ENCODE measurements around the gene HOXA2. TPM values are rescaled to one million over a fixed set of nuclear protein-coding genes. Genes with fewer than 3 reads are reported as not detected.

Gene HOXA2
- polyA plus RNA-seq, 5 donors, result 16.0 to 23.8 (median 18.1) TPM

DNA sequence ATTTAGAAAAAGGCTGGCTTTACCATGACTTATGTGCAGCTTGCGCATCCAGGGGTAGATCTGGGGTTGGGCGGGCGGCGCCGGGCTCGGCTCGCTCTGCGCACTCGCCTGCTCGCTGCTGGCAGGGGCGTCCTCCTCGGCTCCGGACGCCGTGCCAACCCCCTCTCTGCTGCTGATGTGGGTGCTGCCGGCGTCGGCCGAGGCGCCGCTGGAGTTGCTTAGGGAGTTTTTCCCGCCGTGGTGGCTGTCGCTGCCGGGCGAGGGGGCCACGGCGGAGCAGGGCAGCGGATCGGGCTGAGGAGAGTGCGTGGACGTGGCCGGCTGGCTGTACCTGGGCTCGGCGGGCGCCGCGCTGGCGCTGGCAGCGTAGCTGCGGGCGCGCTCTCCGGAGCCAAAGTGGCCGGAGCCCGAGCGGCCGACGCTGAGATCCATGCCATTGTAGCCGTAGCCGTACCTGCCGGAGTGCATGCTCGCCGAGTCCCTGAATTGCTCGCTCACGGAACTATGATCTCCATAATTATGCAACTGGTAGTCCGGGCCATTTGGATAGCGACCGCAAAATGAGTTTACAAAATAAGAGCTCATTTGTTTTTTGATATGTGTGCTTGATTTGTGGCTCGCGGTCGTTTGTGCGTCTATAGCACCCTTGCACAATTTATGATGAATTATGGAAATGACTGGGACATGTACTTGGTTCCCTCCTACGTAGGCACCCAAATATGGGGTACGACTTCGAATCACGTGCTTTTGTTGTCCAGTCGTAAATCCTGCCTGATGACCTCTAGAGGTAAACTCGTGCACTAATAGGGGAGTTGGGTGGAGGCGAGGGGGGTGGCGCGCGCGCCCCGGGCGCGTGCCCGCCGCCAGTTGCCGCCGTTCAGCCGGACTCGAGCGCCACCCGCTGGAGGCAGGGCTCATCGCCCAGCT, 40.8 kb upstream of the HOXA2 start, which contains the start of gene HOXA5:
Gene HOXA5, minus strand, starts transcription at position 659 of the 927 bp plus-strand sequence. Its CDS starts 74 bp downstream, at position 585.
- DNase-seq, result peak; percentile 91 to 96

DNA sequence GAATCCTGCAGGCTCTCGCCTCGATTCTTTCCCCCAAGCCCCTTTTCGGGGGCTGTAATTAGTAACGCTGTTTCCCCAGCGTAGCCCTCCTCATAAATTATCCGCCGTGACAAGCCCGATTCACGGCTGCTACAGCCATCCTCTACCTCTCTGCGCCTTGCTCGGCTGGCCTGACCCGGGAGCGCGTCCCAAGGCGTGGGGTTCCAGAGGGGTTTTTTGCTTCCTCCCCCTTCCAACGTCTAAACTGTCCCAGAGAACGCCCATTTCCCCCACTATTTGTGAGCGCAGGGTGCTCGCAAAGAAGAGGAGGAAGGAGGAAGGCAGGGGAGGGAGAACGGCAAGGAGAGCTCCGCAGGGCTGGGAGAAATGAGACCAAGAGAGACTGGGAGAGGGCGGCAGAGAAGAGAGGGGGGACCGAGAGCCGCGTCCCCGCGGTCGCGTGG, 40.1 kb upstream of the HOXA2 start:
- DNase-seq, result no peak

- DNase-seq, result peak in 1 of 2 donors; percentile 43
Observed at GRCh38 chr7:27141923-27142579, 39.6 kb upstream of the HOXA2 start.

GRCh38 chr7:27141137-27141922, 38.8 kb upstream of the HOXA2 start:
- DNase-seq, result peak in 1 of 2 donors; percentile 49

DNA sequence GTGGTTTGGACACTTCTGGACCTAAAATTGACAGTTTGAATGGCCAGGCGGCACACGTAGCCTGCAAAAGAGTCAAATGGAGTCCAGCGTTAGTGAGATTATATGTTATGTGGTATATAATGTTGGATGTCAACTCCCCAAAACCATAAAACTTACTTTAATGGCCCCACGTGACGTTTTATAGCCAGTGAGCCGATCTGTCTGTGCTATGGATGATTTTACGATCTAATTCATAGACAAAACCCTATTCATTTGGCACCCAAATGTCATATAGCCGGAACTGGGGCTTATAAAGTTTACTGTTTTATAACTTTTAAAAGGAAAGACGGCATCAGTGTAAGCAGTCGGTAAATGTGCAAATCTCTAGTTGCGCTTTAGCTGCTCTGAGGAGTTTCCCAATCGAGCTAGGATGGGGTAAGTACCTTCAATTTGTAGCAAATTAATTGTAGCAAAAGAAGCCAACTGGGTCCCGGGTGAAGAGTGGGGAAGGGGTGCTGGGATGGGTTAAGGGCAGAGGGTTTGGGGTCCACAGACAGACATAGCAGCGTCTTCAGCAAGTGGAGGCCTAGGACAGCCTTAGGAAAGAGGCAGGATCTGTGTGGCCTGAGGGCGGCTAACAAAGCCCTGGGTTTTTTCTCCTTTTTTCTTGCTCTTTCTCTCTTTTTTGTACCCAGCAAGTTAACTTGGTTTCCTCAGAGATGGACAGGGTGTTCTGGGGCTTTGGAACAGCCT, 37.8 kb upstream of the HOXA2 start:
- DNase-seq, result peak in 1 of 2 donors; percentile 42

DNA sequence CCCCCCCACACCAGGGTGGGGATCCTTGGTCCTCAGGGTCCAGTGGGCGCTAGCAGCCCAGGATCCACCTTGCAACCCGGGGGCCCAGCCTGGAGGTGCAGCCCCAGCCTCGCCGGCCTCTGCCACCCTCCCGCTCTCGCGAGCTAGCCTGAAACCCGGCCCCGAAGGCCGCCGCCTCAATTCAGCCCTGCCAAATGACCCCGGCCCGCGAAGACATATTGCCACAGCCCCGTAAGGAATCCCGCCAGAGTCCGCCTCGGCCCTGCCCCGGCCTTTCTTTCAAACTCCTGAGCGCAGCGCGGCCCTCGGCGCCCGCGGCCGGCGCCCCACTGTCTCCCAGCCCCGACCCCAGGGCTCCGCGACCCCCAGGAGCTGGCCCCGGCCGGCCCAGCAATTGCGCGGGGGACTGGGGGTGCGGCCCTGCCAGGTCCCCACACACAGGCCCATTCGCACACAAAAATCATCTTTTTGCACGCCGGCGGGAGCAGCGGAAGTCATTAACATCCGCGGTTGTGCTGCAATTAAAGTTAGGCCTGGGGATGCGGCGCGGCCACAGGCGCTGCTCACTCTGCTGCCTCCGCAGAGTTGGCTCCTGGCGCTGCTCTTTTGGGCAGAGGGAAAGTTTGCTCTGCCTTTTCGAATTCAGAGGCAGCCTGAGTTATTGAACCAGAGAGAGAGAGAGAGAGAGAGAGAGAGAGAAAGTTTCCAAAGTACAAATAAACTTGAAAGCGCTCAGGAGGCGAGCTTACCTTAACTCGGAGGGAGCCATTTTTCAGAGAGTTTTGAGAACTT, 37.0 kb upstream of the HOXA2 start:
- peak in 1 of 2 donors; percentile 26 for DNase-seq

DNA sequence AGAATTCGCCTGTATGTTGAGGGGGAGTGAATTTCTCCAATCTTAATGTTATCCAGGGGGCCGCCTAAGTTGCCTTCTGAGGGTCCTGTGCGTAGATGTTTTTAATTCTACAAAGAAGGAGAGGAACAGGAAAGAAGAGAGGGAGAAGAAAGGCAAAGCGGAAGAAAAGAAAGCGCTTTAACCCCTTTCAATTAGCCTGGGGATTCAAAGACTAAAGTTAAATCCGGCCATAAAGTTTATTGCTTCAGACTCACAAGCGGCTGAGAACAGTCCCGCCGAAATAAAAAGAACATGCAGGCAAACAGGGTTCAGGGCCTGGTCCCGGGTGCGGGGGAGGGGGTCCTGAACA, 36.5 kb upstream of the HOXA2 start:
- peak in 1 of 2 donors; percentile 38 for DNase-seq

DNA sequence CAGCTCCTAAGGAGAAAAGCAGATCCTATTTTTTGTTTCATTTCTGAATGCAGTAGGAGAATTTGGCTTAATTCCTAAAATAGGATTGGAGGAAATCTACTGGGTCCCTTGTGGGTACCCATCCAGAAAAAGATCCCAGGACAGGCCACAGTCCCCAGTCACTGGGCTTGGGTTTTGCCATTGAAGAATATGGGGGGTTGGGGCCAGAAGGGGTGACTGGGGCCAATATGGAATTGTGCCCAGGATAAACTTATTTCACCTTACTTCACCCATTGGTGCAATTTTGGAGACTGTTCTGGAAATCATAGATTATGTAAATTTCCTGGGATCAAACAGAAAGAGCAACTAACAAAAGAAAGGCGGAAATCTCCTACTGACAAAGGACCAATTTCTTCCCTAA, 36.0 kb upstream of the HOXA2 start:
- DNase-seq, result peak in 1 of 2 donors; percentile 40

DNA sequence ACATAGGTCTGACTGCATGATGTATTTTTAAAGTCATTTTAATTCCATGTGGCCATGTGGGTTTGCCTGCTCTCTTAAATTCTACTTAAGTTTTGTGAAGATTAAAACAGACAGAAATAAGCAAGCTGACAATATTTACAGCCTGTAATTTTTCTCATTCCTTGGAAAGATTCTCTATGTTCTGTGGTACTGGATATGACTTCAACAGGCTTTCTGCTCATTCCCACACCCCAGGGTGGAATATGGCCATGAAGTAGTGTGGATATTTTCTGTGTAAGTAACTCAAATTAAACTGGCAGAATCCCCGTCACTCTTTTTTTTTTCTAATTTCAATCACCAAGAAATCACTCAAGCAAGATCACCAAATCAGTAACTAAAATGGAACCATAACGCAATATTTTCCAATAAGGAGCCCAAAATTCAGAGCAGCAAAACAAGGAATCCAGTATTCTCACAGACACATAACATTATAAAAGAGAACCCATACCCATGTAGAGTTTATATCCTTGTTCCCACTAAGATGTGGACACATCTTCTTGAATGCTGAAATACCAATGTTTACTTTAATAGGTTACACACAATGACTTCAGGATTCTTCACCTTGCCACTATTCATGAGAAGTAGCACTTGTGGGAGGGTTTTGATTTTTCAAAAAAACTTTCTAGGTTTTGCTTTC, 35.3 kb upstream of the HOXA2 start:
- peak in 1 of 2 donors; percentile 40 for DNase-seq

DNA sequence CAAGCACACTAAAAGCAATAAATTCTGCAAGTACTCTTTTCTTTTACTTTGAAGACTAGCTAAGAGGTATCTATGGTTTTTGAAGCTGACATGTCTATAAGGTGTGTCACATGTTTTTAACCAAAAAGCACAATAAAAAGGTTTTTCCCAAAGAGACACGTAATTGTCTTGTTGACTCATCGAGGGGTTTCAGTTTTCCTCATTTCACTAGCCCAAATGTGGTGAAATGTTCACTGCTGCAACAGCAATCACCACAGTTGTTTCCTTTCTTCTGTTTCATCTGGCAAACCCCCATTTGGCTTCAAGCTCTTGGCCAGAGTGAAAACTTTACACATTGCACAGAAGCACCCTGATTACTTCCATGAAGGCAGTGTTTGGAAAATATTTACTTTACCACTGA, 31.9 kb upstream of the HOXA2 start:
- no peak for DNase-seq

DNA sequence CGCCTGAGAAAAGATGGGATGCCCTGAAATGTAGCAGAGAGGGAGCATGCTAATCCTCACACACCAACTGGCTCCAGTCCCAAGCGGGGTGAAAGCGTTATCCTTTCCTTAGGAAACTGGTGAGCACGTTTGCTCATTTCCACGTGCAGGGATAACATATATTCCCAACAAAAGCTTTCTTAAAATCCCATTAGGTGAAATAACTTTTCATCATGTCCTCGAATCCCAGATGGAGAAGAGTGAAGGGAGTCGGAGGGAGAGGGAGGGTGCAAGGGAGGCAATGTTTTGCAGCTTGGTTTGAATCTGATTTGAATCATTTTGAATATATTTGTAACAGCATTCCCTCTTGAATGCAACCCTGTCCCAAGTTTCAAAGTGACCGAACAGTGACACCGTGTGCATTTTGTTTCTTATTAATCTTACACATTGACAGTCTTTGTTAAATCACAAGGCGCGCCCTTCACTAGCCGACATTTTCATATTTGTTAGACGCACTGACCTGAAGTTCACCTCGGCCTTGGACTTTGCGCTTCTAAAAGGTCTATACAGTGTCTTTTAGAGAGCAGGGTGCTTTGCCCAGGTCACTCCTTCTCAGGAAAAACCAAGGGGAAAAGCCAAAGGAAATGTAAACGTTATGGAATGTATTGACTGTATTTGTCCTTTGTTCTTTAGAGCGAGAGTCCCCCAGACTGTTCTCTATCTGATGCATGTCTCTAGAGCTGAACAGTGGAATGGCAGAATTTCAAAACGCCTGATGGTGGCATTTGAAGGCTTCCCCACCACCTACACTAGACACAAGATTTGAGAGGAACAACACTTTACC, 31.1 kb upstream of the HOXA2 start:
- DNase-seq, result no peak

DNA sequence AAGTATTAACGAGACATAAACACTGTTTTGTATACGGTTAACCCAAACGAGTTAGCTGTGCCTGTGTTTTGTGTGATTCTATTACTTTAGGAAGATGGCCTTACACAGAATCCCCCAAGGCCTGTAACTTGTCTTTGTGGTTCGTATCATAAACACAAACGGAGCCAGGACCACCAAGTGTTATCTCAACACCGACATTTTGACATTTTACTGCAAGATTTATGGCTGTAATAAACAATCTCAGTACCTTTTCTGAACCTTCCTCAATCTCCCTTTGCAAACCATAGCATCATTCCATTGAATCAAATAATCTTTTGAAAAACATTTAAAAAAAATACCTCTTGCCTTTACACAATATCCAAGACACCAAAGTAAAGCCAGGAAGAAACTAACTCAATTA, 30.5 kb upstream of the HOXA2 start:
- DNase-seq, result no peak

GRCh38 chr7:27132214-27132613, 29.7 kb upstream of the HOXA2 start:
- DNase-seq, result no peak

GRCh38 chr7:27131390-27131819, 28.9 kb upstream of the HOXA2 start:
- no peak for DNase-seq

GRCh38 chr7:27130540-27131389, 28.3 kb upstream of the HOXA2 start, which contains the start of gene HOXA4:
TSS of gene HOXA4 (minus strand) at chr7:27130757. CDS start at chr7:27130733, 24 bp downstream.
- peak; percentile 91 to 93 for DNase-seq

DNA sequence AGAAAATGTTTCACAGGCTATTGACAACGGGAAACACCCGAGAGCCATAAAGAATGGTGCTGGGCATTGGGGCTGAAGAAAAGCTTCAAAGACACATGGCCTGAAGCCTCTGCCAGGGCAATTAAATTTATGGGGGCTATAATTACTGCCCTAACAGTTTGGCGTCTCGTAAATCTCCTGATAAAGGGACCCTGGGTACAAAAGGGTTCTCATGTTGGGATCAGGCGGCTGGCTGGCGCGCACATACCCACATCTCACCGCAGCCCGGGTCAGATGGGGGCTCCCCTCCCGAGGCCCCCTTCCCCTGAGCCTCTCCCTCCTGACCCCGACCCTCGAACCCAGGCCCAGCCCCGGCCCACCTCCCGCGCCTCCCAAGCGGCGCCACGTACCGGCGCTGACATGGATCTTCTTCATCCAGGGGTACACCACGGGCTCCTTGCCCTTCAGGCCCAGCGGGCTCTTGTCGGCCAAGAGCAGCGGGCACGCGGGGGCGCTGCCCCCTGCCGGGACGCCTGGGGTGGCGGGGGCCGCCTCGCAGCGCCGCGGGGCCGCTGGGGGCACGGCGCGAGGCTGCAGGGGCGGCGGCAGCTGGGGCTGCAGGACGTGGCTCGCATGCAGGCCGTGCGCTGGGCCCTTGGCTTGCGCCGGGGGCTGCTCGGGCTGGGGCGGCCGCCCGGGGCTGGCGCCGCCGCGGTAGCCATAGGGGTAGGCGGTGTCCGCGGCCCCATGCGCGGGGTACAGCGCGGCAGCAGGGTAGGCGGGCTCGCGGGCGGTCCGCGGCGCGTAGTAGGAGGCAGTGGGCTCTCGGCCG, 27.5 kb upstream of the HOXA2 start:
- DNase-seq, result no peak
